ENCODE data around the gene TPK1.
"Not testable (repeated sequence)": the region's sequence is repeated elsewhere in the genome, so short reads cannot be mapped to it uniquely, and the experiment has no call there.

TPK1 gene

GRCh38 chr7:144780071-144780608, 55.7 kb downstream of the TPK1 start:
- H3K9me3 ChIP-seq (ENCODE audit: control insufficient read depth in 2 of 2, low read length in 2 of 2), result no peaks in the 10 kb centered on the region
- H3K4me3 ChIP-seq (ENCODE audit: low read length in 2 of 2), result no peak overlapping the region
- no peak overlapping the region for H3K9ac ChIP-seq (ENCODE audit: low read length in 2 of 2)
- no peaks in the 10 kb centered on the region for H3K27me3 ChIP-seq (ENCODE audit: control insufficient read depth in 1 of 2, insufficient read depth in 2 of 2, low read length in 2 of 2)
- no peaks in the 10 kb centered on the region for H3K36me3 ChIP-seq (ENCODE audit: control insufficient read depth in 2 of 2, insufficient read depth in 2 of 2, low read length in 2 of 2)
- no peaks in the 10 kb centered on the region for H3K4me1 ChIP-seq (ENCODE audit: control insufficient read depth, insufficient read depth, low read length)
- no peak overlapping the region for H3K27ac ChIP-seq (ENCODE audit: low read length)

- not testable (repeated sequence) for H3K9ac ChIP-seq (ENCODE audit: low read length in 2 of 2); H3K36me3 ChIP-seq (ENCODE audit: control insufficient read depth in 2 of 2, insufficient read depth in 2 of 2, low read length in 2 of 2); H3K27me3 ChIP-seq (ENCODE audit: control insufficient read depth in 1 of 2, insufficient read depth in 2 of 2, low read length in 2 of 2); H3K27ac ChIP-seq (ENCODE audit: low read length); H3K4me1 ChIP-seq (ENCODE audit: control insufficient read depth, insufficient read depth, low read length); H3K4me3 ChIP-seq (ENCODE audit: low read length in 2 of 2); H3K9me3 ChIP-seq (ENCODE audit: control insufficient read depth in 2 of 2, low read length in 2 of 2)
Measured at GRCh38 chr7:144777889-144778288, 58.0 kb downstream of the TPK1 start.

- H3K36me3 ChIP-seq (ENCODE audit: control insufficient read depth in 2 of 2, insufficient read depth in 2 of 2, low read length in 2 of 2), result no peaks in the 10 kb centered on the region
- H3K27ac ChIP-seq (ENCODE audit: low read length), result no peak overlapping the region
- H3K4me3 ChIP-seq (ENCODE audit: low read length in 2 of 2), result no peak overlapping the region
- no peaks in the 10 kb centered on the region for H3K9me3 ChIP-seq (ENCODE audit: control insufficient read depth in 2 of 2, low read length in 2 of 2)
- no peak overlapping the region for H3K9ac ChIP-seq (ENCODE audit: low read length in 2 of 2)
- no peaks in the 10 kb centered on the region for H3K4me1 ChIP-seq (ENCODE audit: control insufficient read depth, insufficient read depth, low read length)
- no peaks in the 10 kb centered on the region for H3K27me3 ChIP-seq (ENCODE audit: control insufficient read depth in 1 of 2, insufficient read depth in 2 of 2, low read length in 2 of 2)
Measured at GRCh38 chr7:144777005-144777839, 58.6 kb downstream of the TPK1 start.

GRCh38 chr7:144776447-144776846, 59.4 kb downstream of the TPK1 start:
- H3K9me3 ChIP-seq (ENCODE audit: control insufficient read depth in 2 of 2, low read length in 2 of 2), result no peaks in the 10 kb centered on the region
- H3K4me3 ChIP-seq (ENCODE audit: low read length in 2 of 2), result no peak overlapping the region
- no peaks in the 10 kb centered on the region for H3K36me3 ChIP-seq (ENCODE audit: control insufficient read depth in 2 of 2, insufficient read depth in 2 of 2, low read length in 2 of 2)
- no peaks in the 10 kb centered on the region for H3K4me1 ChIP-seq (ENCODE audit: control insufficient read depth, insufficient read depth, low read length)
- H3K27me3 ChIP-seq (ENCODE audit: control insufficient read depth in 1 of 2, insufficient read depth in 2 of 2, low read length in 2 of 2), result no peaks in the 10 kb centered on the region
- H3K27ac ChIP-seq (ENCODE audit: low read length), result no peak overlapping the region
- no peak overlapping the region for H3K9ac ChIP-seq (ENCODE audit: low read length in 2 of 2)

GRCh38 chr7:144775749-144776148, 60.1 kb downstream of the TPK1 start:
- Histone ChIP-seq H3K9ac (ENCODE audit: low read length in 2 of 2) (no peak overlapping the region), H3K4me1 (ENCODE audit: control insufficient read depth, insufficient read depth, low read length) (no peaks in the 10 kb centered on the region), H3K27me3 (ENCODE audit: control insufficient read depth in 1 of 2, insufficient read depth in 2 of 2, low read length in 2 of 2) (no peaks in the 10 kb centered on the region), H3K4me3 (ENCODE audit: low read length in 2 of 2) (no peak overlapping the region), H3K9me3 (ENCODE audit: control insufficient read depth in 2 of 2, low read length in 2 of 2) (no peaks in the 10 kb centered on the region), H3K27ac (ENCODE audit: low read length) (no peak overlapping the region), H3K36me3 (ENCODE audit: control insufficient read depth in 2 of 2, insufficient read depth in 2 of 2, low read length in 2 of 2) (no peaks in the 10 kb centered on the region)

- Histone ChIP-seq H3K27ac (ENCODE audit: low read length) (no peak overlapping the region), H3K27me3 (ENCODE audit: control insufficient read depth in 1 of 2, insufficient read depth in 2 of 2, low read length in 2 of 2) (no peaks in the 10 kb centered on the region), H3K9me3 (ENCODE audit: control insufficient read depth in 2 of 2, low read length in 2 of 2) (no peaks in the 10 kb centered on the region), H3K4me1 (ENCODE audit: control insufficient read depth, insufficient read depth, low read length) (no peaks in the 10 kb centered on the region), H3K9ac (ENCODE audit: low read length in 2 of 2) (no peak overlapping the region), H3K36me3 (ENCODE audit: control insufficient read depth in 2 of 2, insufficient read depth in 2 of 2, low read length in 2 of 2) (no peaks in the 10 kb centered on the region), H3K4me3 (ENCODE audit: low read length in 2 of 2) (no peak overlapping the region)
Measured at GRCh38 chr7:144771927-144772326, 63.9 kb downstream of the TPK1 start.

GRCh38 chr7:144771174-144771573, 64.7 kb downstream of the TPK1 start:
- H3K36me3 ChIP-seq (ENCODE audit: control insufficient read depth in 2 of 2, insufficient read depth in 2 of 2, low read length in 2 of 2), result no peaks in the 10 kb centered on the region
- H3K4me3 ChIP-seq (ENCODE audit: low read length in 2 of 2), result no peak overlapping the region
- no peaks in the 10 kb centered on the region for H3K9me3 ChIP-seq (ENCODE audit: control insufficient read depth in 2 of 2, low read length in 2 of 2)
- H3K4me1 ChIP-seq (ENCODE audit: control insufficient read depth, insufficient read depth, low read length), result no peaks in the 10 kb centered on the region
- H3K27ac ChIP-seq (ENCODE audit: low read length), result no peak overlapping the region
- no peaks in the 10 kb centered on the region for H3K27me3 ChIP-seq (ENCODE audit: control insufficient read depth in 1 of 2, insufficient read depth in 2 of 2, low read length in 2 of 2)
- no peak overlapping the region for H3K9ac ChIP-seq (ENCODE audit: low read length in 2 of 2)

- Histone ChIP-seq H3K4me1 (ENCODE audit: control insufficient read depth, insufficient read depth, low read length) (no peaks in the 10 kb centered on the region), H3K9ac (ENCODE audit: low read length in 2 of 2) (no peak overlapping the region), H3K27me3 (ENCODE audit: control insufficient read depth in 1 of 2, insufficient read depth in 2 of 2, low read length in 2 of 2) (no peaks in the 10 kb centered on the region), H3K27ac (ENCODE audit: low read length) (no peak overlapping the region), H3K9me3 (ENCODE audit: control insufficient read depth in 2 of 2, low read length in 2 of 2) (no peaks in the 10 kb centered on the region), H3K36me3 (ENCODE audit: control insufficient read depth in 2 of 2, insufficient read depth in 2 of 2, low read length in 2 of 2) (no peaks in the 10 kb centered on the region), H3K4me3 (ENCODE audit: low read length in 2 of 2) (no peak overlapping the region)
Measured at GRCh38 chr7:144769352-144769751, 66.5 kb downstream of the TPK1 start.

- Histone ChIP-seq H3K4me1 (ENCODE audit: control insufficient read depth, insufficient read depth, low read length) (no peaks in the 10 kb centered on the region), H3K36me3 (ENCODE audit: control insufficient read depth in 2 of 2, insufficient read depth in 2 of 2, low read length in 2 of 2) (no peaks in the 10 kb centered on the region), H3K9ac (ENCODE audit: low read length in 2 of 2) (no peak overlapping the region), H3K27ac (ENCODE audit: low read length) (no peak overlapping the region), H3K4me3 (ENCODE audit: low read length in 2 of 2) (no peak overlapping the region), H3K9me3 (ENCODE audit: control insufficient read depth in 2 of 2, low read length in 2 of 2) (no peaks in the 10 kb centered on the region), H3K27me3 (ENCODE audit: control insufficient read depth in 1 of 2, insufficient read depth in 2 of 2, low read length in 2 of 2) (no peaks in the 10 kb centered on the region)
Measured at GRCh38 chr7:144768633-144769032, 67.2 kb downstream of the TPK1 start.

GRCh38 chr7:144763291-144763690, 72.6 kb downstream of the TPK1 start:
- Histone ChIP-seq H3K27me3 (ENCODE audit: control insufficient read depth in 1 of 2, insufficient read depth in 2 of 2, low read length in 2 of 2) (no peaks in the 10 kb centered on the region), H3K36me3 (ENCODE audit: control insufficient read depth in 2 of 2, insufficient read depth in 2 of 2, low read length in 2 of 2) (no peaks in the 10 kb centered on the region), H3K9me3 (ENCODE audit: control insufficient read depth in 2 of 2, low read length in 2 of 2) (no peaks in the 10 kb centered on the region), H3K4me1 (ENCODE audit: control insufficient read depth, insufficient read depth, low read length) (no peaks in the 10 kb centered on the region), H3K27ac (ENCODE audit: low read length) (no peak overlapping the region), H3K9ac (ENCODE audit: low read length in 2 of 2) (no peak overlapping the region), H3K4me3 (ENCODE audit: low read length in 2 of 2) (no peak overlapping the region)

GRCh38 chr7:144762853-144763252, 73.0 kb downstream of the TPK1 start:
- Histone ChIP-seq H3K36me3 (ENCODE audit: control insufficient read depth in 2 of 2, insufficient read depth in 2 of 2, low read length in 2 of 2) (no peaks in the 10 kb centered on the region), H3K27me3 (ENCODE audit: control insufficient read depth in 1 of 2, insufficient read depth in 2 of 2, low read length in 2 of 2) (no peaks in the 10 kb centered on the region), H3K4me1 (ENCODE audit: control insufficient read depth, insufficient read depth, low read length) (no peaks in the 10 kb centered on the region), H3K27ac (ENCODE audit: low read length) (no peak overlapping the region), H3K9ac (ENCODE audit: low read length in 2 of 2) (no peak overlapping the region), H3K4me3 (ENCODE audit: low read length in 2 of 2) (no peak overlapping the region), H3K9me3 (ENCODE audit: control insufficient read depth in 2 of 2, low read length in 2 of 2) (no peaks in the 10 kb centered on the region)

Data from stomach smooth muscle (tissue), 2 donors.